Subcutaneous adipose tissue (tissue), 4 donors: ENCODE data around the gene BAHCC1. TPM values are rescaled to one million over a fixed set of nuclear protein-coding genes. Genes with fewer than 3 reads are reported as not detected.

Source experiments
- CTCF ChIP-seq: fragments of 450-650 bp; IDR thresholded peaks from one replicate; pipeline ENCODE4 v1.5.1; 2016; ENCODE audit warnings: low read depth, mild to moderate bottlenecking, control low read depth, antibody characterized with exemption, moderate library complexity
- total RNA-seq, 4 donors: library from RNA; depleted of rRNA; stranded (reverse); fragments of >200 nt; gene quantifications; one replicate each; pipeline ENCODE4 v1.1.0, GENCODE V29; 2016

BAHCC1 gene
- total RNA-seq, 4 donors from 2014 or later = 2.6 to 24.1 (median 5.7) TPM

- no peak for TF ChIP-seq CTCF
These were observed 5.0 kb upstream of the BAHCC1 start for GRCh38 chr17:81390029-81390872.

GRCh38 chr17:81390873-81391255 is 4.4 kb upstream of the BAHCC1 start:
- no peak for TF ChIP-seq CTCF

GRCh38 chr17:81391293-81391935 is 3.8 kb upstream of the BAHCC1 start:
- no peak for TF ChIP-seq CTCF

DNA sequence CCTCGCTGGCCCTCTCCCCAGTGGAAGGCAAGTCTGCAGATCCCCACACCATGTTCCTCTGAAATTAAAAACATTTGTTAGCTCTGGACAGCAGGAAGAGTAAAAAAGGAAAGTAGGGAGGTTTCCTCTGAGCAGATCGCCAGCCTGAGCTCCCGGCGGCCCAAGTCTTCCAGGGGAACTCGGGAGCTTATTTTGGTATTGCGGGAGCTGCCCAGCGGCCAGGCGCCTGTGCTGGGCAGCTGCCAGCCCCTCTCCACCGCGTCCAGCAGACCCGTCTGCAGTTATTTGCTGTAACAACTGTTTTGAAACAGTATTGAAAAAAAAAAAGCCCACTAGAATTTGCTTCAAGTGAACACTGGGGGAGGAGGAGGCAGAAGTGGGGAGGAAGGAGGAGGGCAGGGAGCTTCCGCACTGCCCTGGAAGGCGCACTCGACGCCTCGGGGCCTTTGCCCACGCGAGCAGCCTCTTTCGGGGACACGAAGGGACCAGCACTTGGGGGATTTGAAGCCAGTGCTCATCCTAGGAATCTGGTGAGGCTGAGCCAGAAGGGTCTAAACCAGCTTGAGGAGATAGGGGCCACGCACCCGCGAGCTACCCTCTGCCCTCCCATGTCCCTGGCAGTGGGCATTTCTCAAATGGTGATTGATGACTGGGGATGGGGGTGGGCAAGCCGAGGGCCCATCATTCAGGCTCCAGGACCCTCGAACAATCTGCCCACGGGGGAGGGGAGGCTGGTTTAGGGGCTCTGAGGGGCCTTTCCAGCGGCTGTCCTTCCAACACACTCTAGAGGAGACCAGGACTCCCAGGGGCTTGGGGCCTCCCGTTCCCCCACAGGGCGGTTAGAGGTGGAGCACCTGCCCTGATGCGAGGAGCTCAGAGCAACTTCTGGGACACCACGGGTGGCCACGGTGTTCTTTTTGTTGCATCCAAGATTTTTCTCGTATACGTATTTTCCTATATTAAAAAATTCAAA is 3.0 kb upstream of the BAHCC1 start:
- no peak for TF ChIP-seq CTCF

- TF ChIP-seq CTCF = no peak
These were observed 2.2 kb upstream of the BAHCC1 start for GRCh38 chr17:81392909-81393654.

- no peak for TF ChIP-seq CTCF
These were observed 1.4 kb upstream of the BAHCC1 start for GRCh38 chr17:81393684-81394376.
